HG02610 (cell line): ENCODE results near the gene ARCN1.

Experiments used
- ATAC-seq: cut with Tn5 transposase; IDR thresholded peaks from one replicate; pipeline ENCODE4 v1.9.1; 2021; ENCODE audit warnings: mild to moderate bottlenecking, moderate library complexity; ENCODE audit not compliant: unreplicated experiment

ARCN1 gene

GRCh38 chr11:118619444-118620197 is 47.4 kb downstream of the ARCN1 start:
- ATAC-seq: no peak

- ATAC-seq: no peak
These were observed 48.4 kb downstream of the ARCN1 start for GRCh38 chr11:118620529-118621070.

DNA sequence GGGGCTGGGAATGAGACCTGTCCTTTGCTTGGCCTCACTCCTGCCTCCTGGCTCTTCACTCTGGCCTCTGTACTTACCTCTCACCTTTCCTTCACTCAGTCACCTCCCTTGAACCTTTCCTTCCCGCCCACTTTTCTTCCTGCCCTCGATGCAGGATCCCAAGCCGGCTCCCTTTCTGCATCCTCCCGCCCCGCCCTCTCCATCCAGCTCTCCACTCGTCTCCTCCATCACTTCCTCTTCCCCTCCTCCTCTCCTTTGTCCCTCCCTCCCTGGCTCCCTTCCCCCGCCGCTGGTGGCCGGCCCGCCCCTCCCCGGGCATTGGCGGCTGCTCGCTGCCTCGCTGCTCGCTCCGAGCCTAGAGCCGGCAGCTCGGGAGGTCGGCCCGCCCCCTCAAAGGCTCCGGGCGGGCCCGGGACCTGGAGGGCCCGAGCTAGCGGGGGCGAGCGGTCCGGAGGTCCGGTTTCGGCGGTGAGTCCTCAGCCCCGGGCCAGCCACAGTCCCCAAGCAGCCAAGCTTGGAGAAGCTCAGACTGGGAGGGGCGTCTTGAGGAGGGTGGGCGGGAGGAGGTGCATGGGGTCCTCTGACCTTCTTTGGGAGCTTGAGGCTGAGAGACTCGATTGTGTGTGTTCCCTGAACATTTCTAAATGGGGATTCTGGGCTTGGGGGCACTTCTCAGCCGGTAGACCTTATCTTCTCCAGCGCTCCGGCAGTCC is 49.0 kb downstream of the ARCN1 start:
- no peak for ATAC-seq

DNA sequence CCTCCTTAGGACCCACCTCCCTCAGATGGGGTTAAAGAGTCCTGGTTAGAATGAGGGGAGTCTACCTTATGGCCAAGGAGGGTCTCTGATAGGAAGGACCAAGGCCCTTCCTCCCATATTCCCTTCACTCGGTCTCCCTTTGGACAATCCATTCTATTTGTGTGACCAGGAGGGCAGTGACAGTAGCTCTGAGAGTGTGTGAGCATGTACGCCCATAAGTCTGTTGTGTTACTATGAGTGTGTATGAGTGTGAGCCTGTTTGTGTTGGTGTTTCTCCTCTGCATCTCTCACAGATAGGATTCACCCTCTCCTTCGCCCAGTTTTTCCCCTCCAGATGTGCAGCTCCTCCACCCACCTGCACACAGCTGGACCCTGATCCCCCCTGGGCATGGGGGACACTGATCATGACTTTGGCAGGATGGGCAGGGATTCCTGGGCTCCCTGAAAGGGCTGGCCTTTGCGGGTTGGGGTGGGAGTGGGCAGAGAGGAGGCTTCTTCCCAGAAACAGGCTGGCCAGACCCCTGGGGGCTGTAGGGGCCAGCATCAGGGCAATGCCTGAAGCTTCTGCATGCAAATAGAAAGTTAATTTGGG is 49.7 kb downstream of the ARCN1 start:
- no peak for ATAC-seq

GRCh38 chr11:118622376-118623268 is 50.4 kb downstream of the ARCN1 start:
- no peak for ATAC-seq

DNA sequence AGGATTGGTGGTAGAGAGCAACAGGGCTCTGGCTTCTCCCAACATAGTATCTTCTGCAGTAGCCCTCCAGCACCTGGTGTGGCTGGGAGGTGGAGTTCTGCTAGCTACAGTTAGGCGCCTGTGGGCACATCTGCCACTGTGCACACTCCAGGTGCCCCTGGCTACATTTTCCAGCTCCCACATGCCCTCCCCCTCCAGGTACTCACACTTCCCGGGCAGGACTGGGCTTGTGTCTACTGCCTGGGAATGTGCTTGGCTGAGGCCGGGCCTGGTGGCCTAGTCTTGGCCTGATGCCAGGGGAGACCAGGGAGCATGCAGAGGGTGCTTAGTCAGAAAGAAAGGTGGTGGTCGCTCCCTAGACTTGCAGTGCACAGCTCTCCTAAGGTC is 51.1 kb downstream of the ARCN1 start:
- ATAC-seq: no peak

GRCh38 chr11:118625036-118625690 is 53.0 kb downstream of the ARCN1 start:
- ATAC-seq: no peak

DNA sequence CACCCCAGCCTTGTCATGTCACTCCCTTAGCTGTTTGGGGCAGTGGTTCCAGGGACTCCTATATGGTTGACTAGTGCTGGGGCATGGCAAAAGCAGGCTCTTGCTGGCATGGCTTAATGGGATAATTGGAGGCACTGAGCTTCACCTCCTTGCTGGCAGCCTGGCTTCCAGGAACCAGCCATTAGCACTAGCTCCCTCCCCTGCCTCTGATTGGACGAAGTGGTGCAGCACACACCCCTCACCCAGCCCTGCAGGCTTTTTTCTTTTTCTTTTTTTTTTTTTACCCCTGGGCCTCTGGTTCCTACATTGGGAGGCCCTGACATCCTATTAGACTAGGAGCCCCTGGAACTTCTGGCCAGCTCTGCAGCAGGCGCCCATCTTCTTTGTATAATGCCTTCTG is 53.8 kb downstream of the ARCN1 start:
- no peak for ATAC-seq

DNA sequence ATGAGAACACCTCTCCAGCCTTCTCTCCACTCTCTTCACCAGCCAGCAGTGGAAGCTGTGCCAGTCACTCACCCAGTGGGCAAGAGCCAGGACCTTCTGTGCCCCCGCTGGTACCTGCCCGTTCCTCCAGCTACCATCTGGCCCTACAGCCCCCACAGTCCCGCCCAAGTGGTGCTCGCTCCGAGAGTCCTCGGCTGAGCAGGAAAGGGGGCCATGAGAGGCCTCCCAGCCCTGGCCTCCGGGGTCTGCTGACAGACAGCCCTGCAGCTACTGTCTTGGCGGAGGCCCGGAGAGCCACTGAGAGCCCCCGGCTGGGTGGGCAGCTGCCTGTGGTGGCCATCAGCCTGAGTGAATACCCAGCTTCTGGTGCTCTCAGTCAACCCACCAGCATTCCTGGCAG is 55.4 kb downstream of the ARCN1 start:
- no peak for ATAC-seq

GRCh38 chr11:118628031-118628430 is 55.8 kb downstream of the ARCN1 start:
- no peak for ATAC-seq

GRCh38 chr11:118628432-118628831 is 56.2 kb downstream of the ARCN1 start:
- no peak for ATAC-seq

GRCh38 chr11:118628861-118629549 is 56.8 kb downstream of the ARCN1 start:
- ATAC-seq: no peak

DNA sequence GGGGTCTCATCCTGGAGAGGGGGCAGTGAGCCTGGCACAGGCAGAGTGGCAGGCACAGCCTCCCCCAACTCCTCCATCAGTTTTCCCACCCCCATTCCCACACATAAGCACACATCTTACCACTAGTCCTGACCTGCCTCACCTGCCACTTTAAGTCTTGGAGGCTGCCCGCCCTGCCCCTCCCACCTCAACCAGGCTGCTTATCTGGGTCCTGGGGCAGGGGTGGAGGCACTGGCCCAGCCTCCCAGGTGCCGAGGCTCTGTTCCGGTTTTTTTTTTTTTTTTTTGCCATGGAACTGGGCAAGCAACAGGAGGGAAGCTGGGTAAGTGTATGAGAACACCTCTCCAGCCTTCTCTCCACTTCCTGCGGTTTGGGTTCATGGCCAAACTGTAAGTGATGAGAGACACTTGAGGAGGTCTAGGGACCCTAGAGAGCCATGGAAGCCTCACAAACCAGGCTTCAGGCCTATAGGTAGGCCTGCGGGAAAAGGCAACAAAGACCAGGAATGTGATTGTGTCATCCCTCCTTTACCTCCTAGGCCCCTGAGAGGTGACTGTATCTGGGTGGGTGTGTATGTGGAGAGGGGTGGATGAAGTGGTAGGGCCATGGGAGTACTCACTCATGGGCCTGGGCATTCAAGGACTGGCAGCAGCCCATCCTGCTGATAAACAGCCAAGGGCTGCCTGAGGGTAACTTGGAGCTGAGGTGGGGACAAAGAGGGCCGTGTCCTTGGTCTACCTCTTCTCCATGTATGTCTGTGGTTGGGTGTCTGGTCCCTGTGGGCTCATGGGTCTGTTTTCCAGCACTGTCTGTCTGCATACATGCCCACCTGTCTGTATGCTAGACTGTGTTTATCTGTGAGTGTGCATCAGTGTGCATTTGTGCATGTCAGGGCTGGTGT is 57.8 kb downstream of the ARCN1 start:
- no peak for ATAC-seq

GRCh38 chr11:118631142-118631909 is 59.1 kb downstream of the ARCN1 start:
- no peak for ATAC-seq

DNA sequence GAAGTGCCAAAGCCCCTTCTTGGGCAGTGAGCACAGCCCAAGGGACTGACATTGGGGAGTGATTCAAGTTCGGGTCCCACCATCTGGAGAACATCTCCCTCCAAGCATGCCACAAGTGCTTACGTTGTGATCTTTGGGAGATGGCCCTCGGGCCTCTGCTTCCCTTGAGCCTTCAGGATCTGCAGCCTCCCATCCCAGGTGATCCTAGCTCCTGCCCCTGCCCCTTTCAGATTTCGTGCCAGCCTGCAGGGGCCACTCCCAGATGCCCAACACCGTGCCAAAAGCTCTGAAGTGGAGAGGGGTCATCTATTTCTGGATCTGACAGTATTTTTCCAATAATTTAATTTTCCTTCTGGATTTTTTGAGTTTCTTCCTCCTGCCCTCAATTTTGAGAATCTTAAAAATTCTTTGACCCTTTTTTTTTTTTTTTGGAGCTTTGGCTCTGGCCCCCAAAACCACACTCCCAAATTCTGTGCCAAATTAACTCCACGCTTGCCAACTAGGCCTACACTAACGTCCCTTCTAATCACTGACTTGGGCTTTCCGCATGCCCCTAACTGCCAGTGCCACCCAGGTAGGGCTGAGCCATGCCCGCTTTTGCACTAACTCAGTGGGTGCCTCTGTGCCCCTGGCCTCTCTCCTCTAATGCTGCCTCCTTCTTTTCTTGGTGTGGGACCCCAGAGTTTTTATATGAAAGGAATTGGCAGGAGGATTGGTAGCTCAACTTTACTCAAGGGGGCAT is 60.5 kb downstream of the ARCN1 start:
- no peak for ATAC-seq

DNA sequence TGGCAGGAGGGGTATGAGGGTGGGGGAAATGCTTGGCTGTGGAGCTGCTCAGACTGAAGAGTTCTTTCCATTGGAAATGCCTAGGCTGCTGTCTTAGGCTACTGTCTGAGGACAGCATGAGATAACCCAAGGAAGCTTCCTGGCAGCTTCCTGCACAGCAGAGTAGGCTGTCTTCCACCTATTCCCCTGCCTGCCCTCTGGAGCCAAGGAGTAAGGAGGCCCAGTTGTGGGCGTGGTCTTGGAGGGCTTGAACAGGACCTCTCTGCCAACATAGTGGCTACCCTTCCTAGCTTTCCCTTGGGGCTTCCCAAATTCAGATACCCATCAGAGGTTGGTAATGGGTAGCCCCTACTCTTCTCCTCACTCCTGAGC is 61.1 kb downstream of the ARCN1 start:
- ATAC-seq: no peak

GRCh38 chr11:118633979-118634378 is 61.8 kb downstream of the ARCN1 start:
- no peak for ATAC-seq
